GM19395 (cell line): ENCODE results near the gene KCND3.

ENCODE experiments used
- ATAC-seq: cut with Tn5 transposase; IDR thresholded peaks from one replicate; pipeline ENCODE4 v1.9.1; 2021; ENCODE audit warnings: mild to moderate bottlenecking, moderate library complexity; ENCODE audit not compliant: unreplicated experiment

The KCND3 gene

GRCh38 chr1:111961016-111961415, 28.5 kb downstream of the KCND3 start:
- no peak for ATAC-seq

GRCh38 chr1:111959436-111959835, 30.0 kb downstream of the KCND3 start:
- no peak for ATAC-seq

GRCh38 chr1:111958851-111959250, 30.6 kb downstream of the KCND3 start:
- ATAC-seq, result no peak

DNA sequence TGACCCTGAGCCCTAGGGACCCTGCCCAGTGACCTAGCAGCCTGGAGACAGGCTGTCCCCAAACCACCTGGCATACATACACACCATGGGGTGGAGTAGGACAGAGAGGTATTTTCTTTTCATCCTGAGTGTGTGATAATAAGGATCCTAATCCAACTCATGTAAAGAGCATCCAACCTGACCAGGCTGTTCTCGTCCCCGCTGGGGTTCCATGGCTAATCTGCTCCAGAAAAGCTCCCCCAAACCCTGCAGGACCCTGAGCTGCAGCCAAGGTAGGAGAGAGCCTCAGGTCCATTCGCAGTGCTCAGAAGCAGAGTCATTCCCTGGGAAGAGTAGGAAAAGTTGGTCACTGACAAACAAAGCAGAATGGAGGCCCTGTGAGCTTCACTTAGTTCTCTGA, 31.4 kb downstream of the KCND3 start:
- no peak for ATAC-seq

GRCh38 chr1:111956155-111956771, 33.2 kb downstream of the KCND3 start:
- ATAC-seq, result no peak

DNA sequence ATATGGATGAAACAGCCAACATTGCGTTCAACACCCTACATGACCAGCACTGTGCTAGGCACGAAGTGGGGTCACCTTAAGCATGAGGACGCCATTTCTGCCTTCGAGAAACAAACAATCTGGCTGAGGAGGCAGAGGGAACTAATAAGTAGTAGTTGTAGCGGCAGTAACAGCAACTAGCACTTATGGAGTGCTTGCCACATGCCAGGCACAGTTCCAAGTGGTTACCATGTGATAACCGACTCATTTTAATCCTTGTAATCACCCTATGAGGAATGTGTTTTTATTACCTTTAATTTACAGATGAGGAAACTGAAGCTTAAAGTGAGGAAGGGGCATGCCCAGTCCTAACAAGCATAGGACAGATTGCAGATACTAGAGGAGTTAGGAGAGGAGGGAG, 33.7 kb downstream of the KCND3 start:
- ATAC-seq, result no peak

GRCh38 chr1:111953797-111954196, 35.7 kb downstream of the KCND3 start:
- no peak for ATAC-seq

DNA sequence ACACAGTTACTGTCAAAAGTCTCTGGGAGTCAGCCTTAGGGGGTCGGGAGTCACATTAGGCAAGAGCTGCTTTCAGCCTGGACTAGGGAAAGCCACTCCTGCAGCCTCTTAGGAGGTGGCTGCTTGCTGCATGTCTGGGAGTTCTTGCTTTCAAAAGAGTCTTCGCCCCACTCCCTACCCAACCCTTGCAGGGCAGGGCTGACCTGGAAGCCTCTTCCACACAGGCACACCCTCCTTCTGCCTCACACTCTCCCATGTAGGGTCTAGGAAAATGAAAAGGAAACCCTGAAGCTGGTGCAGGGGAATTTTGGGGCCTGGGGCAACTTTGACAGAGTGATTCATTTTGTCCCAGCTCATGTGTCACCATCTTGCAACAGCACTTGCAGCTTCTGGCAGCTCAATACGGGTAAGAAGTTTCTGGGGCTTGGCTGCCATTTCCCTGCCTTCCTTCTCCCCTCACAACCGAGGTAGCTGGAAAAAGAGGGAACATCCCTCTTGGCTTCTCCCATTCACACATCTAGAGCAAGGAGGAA, 37.3 kb downstream of the KCND3 start:
- ATAC-seq, result no peak

DNA sequence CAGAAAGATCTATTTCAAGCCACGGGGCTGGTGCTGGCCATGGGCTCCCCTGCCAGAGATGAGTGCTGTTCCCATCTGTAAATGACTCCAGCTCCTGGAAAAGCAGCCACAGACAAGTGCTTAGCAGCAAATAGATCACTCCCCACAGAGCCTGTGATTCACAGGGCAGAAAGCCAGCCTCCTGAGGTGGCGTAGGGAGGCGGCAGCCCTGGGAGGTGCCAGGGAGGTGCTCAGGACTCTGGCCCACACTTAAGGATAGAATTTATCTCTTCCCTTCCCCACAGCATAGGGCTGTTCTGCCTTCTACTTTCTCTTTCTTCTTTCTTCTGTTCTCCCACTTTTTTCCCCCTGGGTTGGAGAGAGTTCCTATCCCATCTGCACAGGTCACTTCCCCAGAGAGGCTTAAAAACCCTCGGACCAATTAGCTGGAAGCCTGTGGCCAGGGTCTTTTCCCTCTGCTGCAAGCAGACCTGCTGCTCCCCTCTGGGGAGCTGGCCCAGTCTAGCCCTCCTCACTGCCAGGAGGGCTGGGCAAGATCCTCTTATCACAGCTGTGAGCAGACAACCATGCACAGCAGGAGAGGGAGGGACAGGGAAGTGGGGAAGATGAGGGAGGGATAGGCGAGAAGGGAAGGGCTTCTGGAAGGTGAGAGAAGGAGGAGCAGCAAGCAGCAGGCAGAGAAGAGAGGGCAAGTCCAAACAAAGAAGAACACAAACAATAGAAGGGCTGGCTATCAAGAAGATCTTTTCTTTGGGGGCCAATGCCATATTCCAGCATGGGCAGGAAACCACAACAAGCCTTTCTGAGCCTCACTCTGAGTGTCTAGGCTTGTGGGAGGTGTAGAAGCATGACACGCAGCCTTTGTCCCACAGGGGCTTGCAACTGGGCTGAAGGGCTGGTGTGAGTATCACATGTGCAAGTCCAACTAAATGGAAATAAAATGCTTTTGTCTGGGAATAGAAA, 41.0 kb downstream of the KCND3 start:
- ATAC-seq, result no peak

- ATAC-seq, result no peak
These were observed 45.4 kb downstream of the KCND3 start for GRCh38 chr1:111943846-111944749.

DNA sequence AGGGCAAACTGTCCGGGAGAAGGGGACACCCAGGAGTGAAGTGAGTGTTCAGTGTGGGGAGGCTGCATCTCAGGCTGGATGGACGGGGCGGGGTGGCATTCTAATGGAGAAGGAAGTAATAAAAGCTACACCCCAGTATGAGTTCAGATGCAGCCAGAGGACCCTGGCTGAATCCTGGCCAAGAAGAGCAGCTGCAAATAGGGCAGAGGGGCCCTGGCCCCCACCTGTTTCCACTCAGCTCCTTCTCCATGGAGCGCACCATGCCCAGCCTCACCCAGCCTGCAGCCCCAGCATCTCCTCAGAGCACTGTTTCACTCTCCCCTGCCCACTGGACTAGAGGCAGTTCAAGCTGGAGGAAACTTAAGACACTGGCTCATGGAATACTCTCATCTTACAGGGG, 46.4 kb downstream of the KCND3 start:
- ATAC-seq, result no peak

GRCh38 chr1:111938536-111938935, 50.9 kb downstream of the KCND3 start:
- ATAC-seq, result no peak

GRCh38 chr1:111938123-111938522, 51.3 kb downstream of the KCND3 start:
- no peak for ATAC-seq

DNA sequence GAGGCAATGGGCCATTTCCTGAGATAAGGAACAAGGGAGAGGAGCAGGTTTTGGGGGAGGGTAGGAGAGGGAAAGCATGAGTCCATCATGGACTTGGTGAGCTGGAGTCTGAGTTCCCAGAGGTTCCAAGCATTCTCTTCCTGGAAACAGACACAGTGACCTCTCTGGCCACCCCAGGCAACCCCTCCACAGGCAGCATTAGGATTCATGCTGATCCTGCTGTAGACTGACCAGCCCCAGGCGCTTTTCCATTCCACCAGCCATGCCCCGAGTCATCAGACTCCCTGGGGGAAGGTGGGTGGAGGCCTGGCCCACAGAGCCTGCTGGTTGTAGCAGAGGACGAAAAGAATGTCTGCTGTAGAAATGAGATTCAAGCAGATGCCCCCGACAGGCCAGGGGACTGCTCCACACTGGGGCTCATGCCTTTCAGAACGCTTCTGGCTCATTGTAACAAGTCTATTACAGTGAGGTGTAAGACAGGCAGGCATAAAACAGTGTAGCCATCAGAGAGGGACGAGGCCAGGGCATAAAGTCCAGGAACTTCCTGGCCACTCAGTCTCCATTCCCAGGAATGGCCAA, 52.2 kb downstream of the KCND3 start:
- ATAC-seq, result no peak

DNA sequence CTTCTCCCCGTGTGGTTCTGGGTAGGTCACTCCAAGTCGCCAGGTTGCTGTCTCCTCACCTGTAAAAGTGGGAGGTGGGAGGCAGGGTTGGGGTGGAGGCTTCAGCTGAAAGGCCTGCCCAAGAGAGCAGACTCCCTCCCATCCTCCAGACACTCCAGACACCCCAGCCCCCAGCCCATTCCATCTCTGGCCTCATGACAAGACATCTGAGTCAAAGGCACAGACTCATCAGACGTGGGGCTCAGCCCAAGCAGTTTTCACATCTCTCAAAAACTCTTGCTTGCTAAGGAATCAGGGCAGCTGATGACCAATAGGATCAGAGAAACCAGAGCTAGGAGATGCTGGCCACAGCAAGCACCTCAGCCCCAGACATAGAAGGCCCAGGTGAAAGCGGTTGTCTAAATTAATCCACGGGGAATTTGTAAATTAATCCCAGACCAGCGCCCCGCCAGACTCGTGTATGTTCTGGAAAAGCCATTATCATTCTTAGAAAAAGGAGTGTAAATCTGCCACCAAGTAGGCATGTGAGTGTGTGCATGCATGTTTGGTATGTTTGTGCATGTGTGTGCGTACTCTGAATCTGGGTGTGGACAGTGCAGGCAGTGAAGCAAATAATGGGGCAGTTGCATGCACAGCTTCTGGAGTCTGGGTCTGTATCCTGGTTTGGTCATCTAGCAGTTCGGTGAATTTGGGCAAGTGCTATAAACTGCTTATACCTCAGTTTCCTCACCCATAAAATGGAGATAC, 55.2 kb downstream of the KCND3 start:
- ATAC-seq, result no peak

GRCh38 chr1:111930356-111930755, 59.1 kb downstream of the KCND3 start:
- no peak for ATAC-seq

- ATAC-seq, result no peak
These were observed 60.9 kb downstream of the KCND3 start for GRCh38 chr1:111928531-111928930.

GRCh38 chr1:111927652-111928051, 61.8 kb downstream of the KCND3 start:
- ATAC-seq, result no peak

DNA sequence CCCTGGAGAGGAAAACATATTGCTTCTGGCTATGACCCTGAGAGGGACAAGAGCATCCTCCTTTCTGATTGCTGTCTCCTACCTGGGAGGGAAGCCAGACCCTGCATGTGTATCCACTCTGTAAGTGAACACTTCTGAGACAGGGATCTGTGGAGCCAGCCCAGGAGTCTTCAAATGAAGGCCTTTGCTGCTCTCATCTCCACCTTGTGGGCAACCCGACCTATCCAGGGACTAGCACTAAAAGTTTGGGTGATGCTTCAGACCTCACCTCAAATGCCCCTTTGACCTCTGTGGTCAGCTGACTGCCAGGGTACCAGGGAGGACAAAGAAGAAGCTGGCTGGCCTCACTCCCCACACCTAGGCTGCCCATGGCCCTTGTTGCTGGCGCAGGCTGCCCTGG, 64.7 kb downstream of the KCND3 start:
- no peak for ATAC-seq

- ATAC-seq, result no peak
These were observed 65.7 kb downstream of the KCND3 start for GRCh38 chr1:111923766-111924165.
